HG03135 (cell line): ENCODE measurements around the gene GPR39.
"Not testable (repeated sequence)": the region's sequence is repeated elsewhere in the genome, so short reads cannot be mapped to it uniquely, and the experiment has no call there.

Source experiments
- ATAC-seq: cut with Tn5 transposase; IDR thresholded peaks from one replicate; pipeline ENCODE4 v1.9.1; 2021; ENCODE audit warnings: mild to moderate bottlenecking, moderate library complexity; ENCODE audit not compliant: unreplicated experiment

Gene GPR39

DNA sequence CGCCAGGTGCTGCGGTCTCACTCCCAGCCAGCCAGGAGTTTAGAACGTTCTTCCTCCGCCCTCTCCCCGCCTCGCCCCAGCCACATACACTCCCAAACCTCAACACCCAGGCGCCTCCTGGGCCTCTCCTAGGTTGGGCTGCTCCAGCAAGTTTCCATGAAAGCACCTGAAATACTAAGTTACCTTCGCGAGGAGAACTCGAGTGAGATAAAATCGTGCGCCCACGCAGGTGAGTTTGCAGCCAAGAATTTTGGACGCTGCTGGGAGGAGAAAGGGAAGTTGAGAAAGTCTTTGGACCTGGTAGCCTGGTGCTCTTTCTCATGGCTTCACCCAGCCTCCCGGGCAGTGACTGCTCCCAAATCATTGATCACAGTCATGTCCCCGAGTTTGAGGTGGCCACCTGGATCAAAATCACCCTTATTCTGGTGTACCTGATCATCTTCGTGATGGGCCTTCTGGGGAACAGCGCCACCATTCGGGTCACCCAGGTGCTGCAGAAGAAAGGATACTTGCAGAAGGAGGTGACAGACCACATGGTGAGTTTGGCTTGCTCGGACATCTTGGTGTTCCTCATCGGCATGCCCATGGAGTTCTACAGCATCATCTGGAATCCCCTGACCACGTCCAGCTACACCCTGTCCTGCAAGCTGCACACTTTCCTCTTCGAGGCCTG lies at the start of gene GPR39:
GPR39 (plus strand) TSS at position 83 of the 673 bp plus-strand sequence.
- no peak for ATAC-seq

GRCh38 chr2:132368191-132368590 lies 48.4 kb upstream of the GPR39 start:
- no peak for ATAC-seq

DNA sequence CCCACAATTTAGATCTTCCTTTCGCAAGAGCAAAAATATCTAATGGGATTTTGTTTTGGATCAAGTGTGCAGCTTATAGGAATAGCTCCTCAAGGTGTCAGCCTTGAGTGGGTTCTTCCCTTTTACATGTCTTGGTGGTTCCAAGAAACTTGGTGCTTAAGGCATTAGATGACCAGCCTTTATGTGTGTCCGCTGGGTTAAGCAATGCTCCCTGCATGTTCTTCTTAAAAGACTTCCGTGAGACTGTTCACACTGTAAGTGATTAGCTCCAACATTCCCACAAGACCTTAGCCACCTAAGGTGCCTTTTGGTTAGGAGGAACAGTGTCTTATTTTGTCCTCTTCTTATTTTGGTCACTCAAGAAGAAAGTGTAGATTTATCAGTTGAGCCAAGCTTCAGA lies 44.3 kb upstream of the GPR39 start:
- no peak for ATAC-seq

- no peak for ATAC-seq
Measured at GRCh38 chr2:132373391-132374135, 43.0 kb upstream of the GPR39 start.

- ATAC-seq: no peak
Measured at GRCh38 chr2:132374151-132374550, 42.5 kb upstream of the GPR39 start.

GRCh38 chr2:132374551-132374950 lies 42.1 kb upstream of the GPR39 start:
- no peak for ATAC-seq

DNA sequence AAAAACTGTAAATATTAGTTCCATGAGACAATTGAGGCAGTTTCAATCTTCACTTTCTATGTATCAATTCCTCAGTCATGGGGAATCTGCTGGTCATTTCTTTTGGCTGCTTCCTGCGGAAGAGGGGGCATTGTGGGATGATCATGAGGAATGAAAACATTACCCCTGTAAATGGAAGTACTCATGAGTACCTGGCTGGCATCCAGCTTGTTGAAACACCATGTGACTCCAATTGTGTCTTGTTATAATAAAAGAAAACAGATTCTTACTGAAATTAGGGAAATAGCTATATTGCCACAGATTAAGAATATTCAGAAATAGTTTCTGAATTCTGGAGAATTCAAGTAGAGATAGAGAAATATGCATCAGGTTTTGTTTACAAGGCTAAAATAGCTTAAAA lies 41.6 kb upstream of the GPR39 start:
- no peak for ATAC-seq

GRCh38 chr2:132381376-132381775 lies 35.2 kb upstream of the GPR39 start:
- no peak for ATAC-seq

GRCh38 chr2:132383956-132384355 lies 32.6 kb upstream of the GPR39 start:
- ATAC-seq: no peak

GRCh38 chr2:132384491-132385151 lies 32.0 kb upstream of the GPR39 start:
- ATAC-seq: no peak

DNA sequence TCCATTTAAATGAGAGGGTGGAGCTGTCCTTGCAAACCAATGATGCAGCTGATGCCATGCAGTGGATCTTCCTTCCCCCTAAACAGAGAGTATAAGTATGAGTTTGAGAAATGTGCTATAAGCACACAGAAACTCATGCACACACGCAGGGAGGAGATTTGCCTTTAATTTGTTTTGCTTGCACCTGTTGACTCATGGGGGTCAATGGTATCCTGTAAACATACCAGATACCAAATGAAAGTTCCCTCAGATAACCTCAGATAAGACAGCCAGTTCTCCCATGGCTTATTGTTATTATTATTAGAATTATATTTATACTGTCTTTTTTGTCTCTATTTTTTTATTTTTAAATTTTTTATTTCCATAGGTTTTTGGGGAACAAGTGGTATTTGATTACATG lies 29.5 kb upstream of the GPR39 start:
- ATAC-seq: no peak

DNA sequence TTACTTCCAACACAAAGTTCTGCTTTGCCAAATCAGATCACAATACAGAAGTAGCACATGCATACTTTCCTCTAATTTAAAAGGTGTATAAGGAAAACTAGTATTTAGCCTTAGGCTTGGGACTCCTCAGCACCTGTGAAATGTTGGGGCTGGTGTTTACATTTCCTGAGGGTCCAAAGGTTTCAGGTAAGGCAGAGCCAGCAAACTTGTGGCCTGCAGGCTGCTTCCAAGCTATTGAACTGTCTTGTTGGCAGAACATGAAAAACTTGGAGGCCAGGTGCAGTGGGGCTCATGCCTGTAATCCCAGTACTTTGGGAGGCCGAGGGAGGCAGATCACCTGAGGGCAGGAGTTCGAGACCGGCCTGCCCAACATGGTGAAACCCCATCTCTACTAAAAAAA lies 26.5 kb upstream of the GPR39 start:
- no peak for ATAC-seq

- ATAC-seq: no peak
Measured at GRCh38 chr2:132391378-132391777, 25.2 kb upstream of the GPR39 start.

- ATAC-seq: no peak
Measured at GRCh38 chr2:132392221-132392620, 24.4 kb upstream of the GPR39 start.

- ATAC-seq: no peak
Measured at GRCh38 chr2:132392879-132393278, 23.7 kb upstream of the GPR39 start.

DNA sequence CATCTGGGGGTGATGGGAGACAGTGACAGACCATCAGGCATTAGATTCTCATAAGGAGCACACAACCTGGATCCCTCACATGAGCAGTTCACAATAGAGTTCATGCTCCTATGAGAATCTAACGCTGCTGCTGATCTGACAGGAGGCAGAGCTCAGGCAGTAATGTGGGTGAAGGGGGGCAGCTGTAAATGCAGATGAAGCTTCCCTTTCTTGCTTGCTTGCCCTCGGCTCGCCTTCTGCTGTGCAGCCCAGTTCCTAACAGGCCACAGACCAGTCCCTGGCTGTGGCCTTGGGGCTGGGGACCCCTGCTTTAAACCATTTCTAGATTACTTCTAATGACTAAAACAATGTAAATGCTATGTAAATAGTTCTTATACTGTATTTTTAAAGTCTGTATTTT lies 19.6 kb upstream of the GPR39 start:
- not testable (repeated sequence) for ATAC-seq

GRCh38 chr2:132400169-132400900 lies 16.3 kb upstream of the GPR39 start:
- no peak for ATAC-seq

DNA sequence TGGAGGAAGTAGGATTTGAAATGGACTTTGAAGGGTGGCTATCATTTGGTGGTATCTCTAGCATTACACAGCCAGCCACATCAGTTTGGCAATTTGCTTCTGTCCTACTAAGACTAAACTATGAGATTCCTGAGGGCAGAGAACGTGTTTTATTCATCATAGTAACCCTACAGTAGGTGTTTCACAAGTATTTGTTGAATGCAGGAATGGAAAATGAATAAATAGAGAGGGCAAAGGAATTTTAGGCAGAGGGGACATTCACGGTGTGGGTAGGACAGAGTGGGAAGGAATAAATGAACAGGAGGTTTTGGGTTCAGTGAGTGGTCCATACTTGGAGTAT lies 15.7 kb upstream of the GPR39 start:
- ATAC-seq: no peak

DNA sequence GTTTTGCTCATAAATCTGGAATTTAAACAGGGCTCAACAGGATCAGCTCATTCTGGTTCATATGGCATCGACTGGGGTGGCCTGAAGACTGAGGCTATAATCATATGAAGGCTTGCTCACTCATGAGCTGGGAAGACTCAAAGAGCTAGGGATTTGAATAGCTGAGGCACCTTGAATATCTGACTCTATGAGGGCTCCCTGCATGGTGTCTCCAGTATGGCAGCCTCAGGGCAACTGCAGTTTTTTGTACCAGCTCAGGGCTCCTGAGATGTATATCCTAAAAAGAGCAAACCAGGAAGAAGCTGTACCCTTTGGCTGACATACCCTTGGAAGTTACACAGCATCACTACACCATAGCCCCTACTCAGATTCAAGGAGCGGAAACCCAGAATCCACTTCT lies 15.3 kb upstream of the GPR39 start:
- ATAC-seq: no peak

- no peak for ATAC-seq
Measured at GRCh38 chr2:132403146-132403545, 13.5 kb upstream of the GPR39 start.

- no peak for ATAC-seq
Measured at GRCh38 chr2:132404056-132404455, 12.5 kb upstream of the GPR39 start.

- no peak for ATAC-seq
Measured at GRCh38 chr2:132407784-132408183, 8.8 kb upstream of the GPR39 start.
